ENCODE measurements around the gene PCYT2.

PCYT2 gene

GRCh38 chr17:81898029-81898866 is 13.0 kb downstream of the PCYT2 start:
- POLR2A ChIA-PET = interaction anchor here (0.9 kb wide), 1 partner anchor 129 kb away, joined by 3 read pairs; no protein-coding TSS in a partner anchor
- H3K36me3 ChIP-seq (ENCODE audit: control insufficient read depth in 2 of 2, insufficient read depth in 1 of 2, low read length in 2 of 2) = peaks cover 48 to 71% of the 10 kb centered on the region in 2 experiments
- H3K9me3 ChIP-seq (ENCODE audit: control insufficient read depth, insufficient read depth, low read depth, low read length) = no peaks in the 10 kb centered on the region
- H3K27ac ChIP-seq (ENCODE audit: extremely low read depth, low read depth, low read length) = peak overlapping the region; percentile 28; the same call in 1 of the 2 replicates
- no peak overlapping the region for H3K4me3 ChIP-seq (ENCODE audit: low read depth, low read length)
- H3K4me1 ChIP-seq (ENCODE audit: control insufficient read depth, insufficient read depth, low read length) = 0 out of 2 replicates have a peak, but pooled peaks cover 4% of the 10 kb centered on the region
- CTCF ChIA-PET = interaction anchor here (0.6 to 0.9 kb wide), 5 partner anchors 8 to 229 kb away, joined by 3 to 4 read pairs (median 3); no protein-coding TSS in a partner anchor
- TF ChIP-seq KLF8 (tag by site-specific recombination; IDR thresholded peaks at IDR 0.05) = peak; percentile 39; the same call in 1 of the 2 replicates
- TF ChIP-seq ZNF654 (tag by site-specific recombination; IDR thresholded peaks at IDR 0.05; ENCODE audit: low read depth) = no peak
- TF ChIP-seq ZNF292 (tag by site-specific recombination; IDR thresholded peaks at IDR 0.05; ENCODE audit: borderline replicate concordance, low read depth) = no peak
- TF ChIP-seq ZNF747 (tag by site-specific recombination; IDR thresholded peaks at IDR 0.05) = no peak
- TF ChIP-seq WT1 (tag by site-specific recombination; IDR thresholded peaks at IDR 0.05) = no peak
- TF ChIP-seq ZNF37A (tag by site-specific recombination; IDR thresholded peaks at IDR 0.05) = no peak
- no peak for TF ChIP-seq ZSCAN4 (tag by site-specific recombination; IDR thresholded peaks at IDR 0.05)
- TF ChIP-seq ZNF488 (tag by site-specific recombination; IDR thresholded peaks at IDR 0.05) = no peak
- TF ChIP-seq ZBTB49 (tag by site-specific recombination; IDR thresholded peaks at IDR 0.05; ENCODE audit: low read depth) = no peak
- no peak for TF ChIP-seq ZNF548 (tag by site-specific recombination; IDR thresholded peaks at IDR 0.05)
- 0 out of 2 replicates have a peak, but pooled peaks have one; percentile 19 for TF ChIP-seq ZFP69B (tag by site-specific recombination; IDR thresholded peaks at IDR 0.05)
- no peak for TF ChIP-seq KLF10 (tag by site-specific recombination; IDR thresholded peaks at IDR 0.05)
- no peak for TF ChIP-seq SCRT1 (tag by site-specific recombination; IDR thresholded peaks at IDR 0.05; ENCODE audit: borderline replicate concordance)
- no peak for TF ChIP-seq ZNF302 (tag by site-specific recombination; IDR thresholded peaks at IDR 0.05; ENCODE audit: low read depth)
- no peak for TF ChIP-seq ZNF529 (tag by site-specific recombination; IDR thresholded peaks at IDR 0.05; ENCODE audit: insufficient replicate concordance)
- TF ChIP-seq HOXD13 (CRISPR knock-in tag; IDR thresholded peaks at IDR 0.05; ENCODE audit: borderline replicate concordance) = no peak
- no peak for TF ChIP-seq ZNF707 (tag by site-specific recombination; IDR thresholded peaks at IDR 0.05)
- no peak for TF ChIP-seq SP2 (tag by site-specific recombination; IDR thresholded peaks at IDR 0.05)
- no peak for TF ChIP-seq ZNF423 (tag by site-specific recombination; IDR thresholded peaks at IDR 0.05)
- TF ChIP-seq ZNF571 (tag by site-specific recombination; IDR thresholded peaks at IDR 0.05) = no peak
- TF ChIP-seq MZF1 (tag by site-specific recombination; IDR thresholded peaks at IDR 0.05; ENCODE audit: borderline replicate concordance) = no peak
- no peak for TF ChIP-seq ZNF133 (tag by site-specific recombination; IDR thresholded peaks at IDR 0.05)
- peak; percentile 85 for TF ChIP-seq ZNF24 (tag by site-specific recombination; IDR thresholded peaks at IDR 0.05)
- no peak for TF ChIP-seq ZNF132 (tag by site-specific recombination; IDR thresholded peaks at IDR 0.05; ENCODE audit: borderline replicate concordance)
- no peak for TF ChIP-seq ZNF18 (tag by site-specific recombination; IDR thresholded peaks at IDR 0.05)
- no peak for TF ChIP-seq ZNF211 (tag by site-specific recombination; IDR thresholded peaks at IDR 0.05; ENCODE audit: low read depth)
- TF ChIP-seq EGR2 (tag by site-specific recombination; IDR thresholded peaks at IDR 0.05; ENCODE audit: low read depth) = peak; percentile 68
- no peak for TF ChIP-seq ZNF157 (tag by site-specific recombination; IDR thresholded peaks at IDR 0.05)
- no peak for TF ChIP-seq ZSCAN30 (tag by site-specific recombination; IDR thresholded peaks at IDR 0.05)
- no peak for TF ChIP-seq ZNF121 (tag by site-specific recombination; IDR thresholded peaks at IDR 0.05)
- no peak for TF ChIP-seq RBAK (tag by site-specific recombination; IDR thresholded peaks at IDR 0.05)
- no peak for TF ChIP-seq ELK4 (IDR thresholded peaks at IDR 0.05; ENCODE audit: borderline replicate concordance, low read depth, low read length)

Data from HEK293 (cell line).